ENCODE measurements around the gene FAM241A. TPM values are rescaled to one million over a fixed set of nuclear protein-coding genes. Genes with fewer than 3 reads are reported as not detected.
"Not testable (repeated sequence)": the region's sequence is repeated elsewhere in the genome, so short reads cannot be mapped to it uniquely, and the experiment has no call there.

FAM241A gene
- total RNA-seq, 1 donor from 2014 or later: 0.09 TPM

- no peak for DNase-seq (ENCODE audit: low read depth, low spot score)
- Mint-ChIP-seq H3K4me1 (no peaks in the 10 kb centered on the region), H3K27ac (ENCODE audit: unreplicated experiment) (no peak overlapping the region), H3K36me3 (ENCODE audit: low read depth) (no peaks in the 10 kb centered on the region), H3K4me3 (no peak overlapping the region), H3K27me3 (ENCODE audit: low read depth) (peaks cover 5% of the 10 kb centered on the region), H3K9me3 (no peaks in the 10 kb centered on the region)
- TF ChIP-seq CTCF (conservative IDR thresholded peaks at IDR 0.05): no peak
Observed at GRCh38 chr4:112175840-112176239, 30.6 kb downstream of the FAM241A start.

GRCh38 chr4:112176596-112176995, 31.3 kb downstream of the FAM241A start:
- no peak for DNase-seq (ENCODE audit: low read depth, low spot score)
- Mint-ChIP-seq H3K4me1 (no peaks in the 10 kb centered on the region), H3K36me3 (ENCODE audit: low read depth) (no peaks in the 10 kb centered on the region), H3K27ac (ENCODE audit: unreplicated experiment) (no peak overlapping the region), H3K9me3 (no peaks in the 10 kb centered on the region), H3K4me3 (no peak overlapping the region), H3K27me3 (ENCODE audit: low read depth) (peaks cover 5% of the 10 kb centered on the region)
- TF ChIP-seq CTCF (conservative IDR thresholded peaks at IDR 0.05): no peak

- H3K9me3 Mint-ChIP-seq; H3K4me3 Mint-ChIP-seq; H3K27ac Mint-ChIP-seq (ENCODE audit: unreplicated experiment); H3K4me1 Mint-ChIP-seq; H3K36me3 Mint-ChIP-seq (ENCODE audit: low read depth); H3K27me3 Mint-ChIP-seq (ENCODE audit: low read depth); DNase-seq (ENCODE audit: low read depth, low spot score): not testable (repeated sequence)
Observed at GRCh38 chr4:112178741-112179140, 33.5 kb downstream of the FAM241A start.

- no peak for TF ChIP-seq CTCF (conservative IDR thresholded peaks at IDR 0.05)
- H3K4me3 Mint-ChIP-seq: no peak overlapping the region
- no peaks in the 10 kb centered on the region for H3K4me1 Mint-ChIP-seq
- H3K27me3 Mint-ChIP-seq (ENCODE audit: low read depth): peaks cover 5% of the 10 kb centered on the region
- DNase-seq (ENCODE audit: low read depth, low spot score): no peak
- H3K36me3 Mint-ChIP-seq (ENCODE audit: low read depth): no peaks in the 10 kb centered on the region
- H3K9me3 Mint-ChIP-seq: no peaks in the 10 kb centered on the region
- no peak overlapping the region for H3K27ac Mint-ChIP-seq (ENCODE audit: unreplicated experiment)
Observed at GRCh38 chr4:112181358-112182000, 36.2 kb downstream of the FAM241A start.

GRCh38 chr4:112182604-112183003, 37.4 kb downstream of the FAM241A start:
- peaks cover 5% of the 10 kb centered on the region for H3K27me3 Mint-ChIP-seq (ENCODE audit: low read depth)
- no peaks in the 10 kb centered on the region for H3K4me1 Mint-ChIP-seq
- no peaks in the 10 kb centered on the region for H3K36me3 Mint-ChIP-seq (ENCODE audit: low read depth)
- no peak for DNase-seq (ENCODE audit: low read depth, low spot score)
- no peaks in the 10 kb centered on the region for H3K9me3 Mint-ChIP-seq
- no peak overlapping the region for H3K27ac Mint-ChIP-seq (ENCODE audit: unreplicated experiment)
- H3K4me3 Mint-ChIP-seq: no peak overlapping the region
- no peak for TF ChIP-seq CTCF (conservative IDR thresholded peaks at IDR 0.05)

- no peak for TF ChIP-seq CTCF (conservative IDR thresholded peaks at IDR 0.05)
- H3K27me3 Mint-ChIP-seq (ENCODE audit: low read depth): peaks cover 5% of the 10 kb centered on the region
- no peak for DNase-seq (ENCODE audit: low read depth, low spot score)
- H3K36me3 Mint-ChIP-seq (ENCODE audit: low read depth): no peaks in the 10 kb centered on the region
- no peak overlapping the region for H3K27ac Mint-ChIP-seq (ENCODE audit: unreplicated experiment)
- no peaks in the 10 kb centered on the region for H3K4me1 Mint-ChIP-seq
- H3K4me3 Mint-ChIP-seq: no peak overlapping the region
- no peaks in the 10 kb centered on the region for H3K9me3 Mint-ChIP-seq
Observed at GRCh38 chr4:112183252-112183651, 38.0 kb downstream of the FAM241A start.
